GM18526 (cell line): ENCODE results near the gene ZNF132.

ENCODE experiments used
- POLR2A ChIP-seq: IDR thresholded peaks from 3 replicates; pipeline ENCODE4 v1.6.1; 2011; ENCODE audit not compliant: insufficient read length; ENCODE audit errors: extremely low read depth

ZNF132 gene

DNA sequence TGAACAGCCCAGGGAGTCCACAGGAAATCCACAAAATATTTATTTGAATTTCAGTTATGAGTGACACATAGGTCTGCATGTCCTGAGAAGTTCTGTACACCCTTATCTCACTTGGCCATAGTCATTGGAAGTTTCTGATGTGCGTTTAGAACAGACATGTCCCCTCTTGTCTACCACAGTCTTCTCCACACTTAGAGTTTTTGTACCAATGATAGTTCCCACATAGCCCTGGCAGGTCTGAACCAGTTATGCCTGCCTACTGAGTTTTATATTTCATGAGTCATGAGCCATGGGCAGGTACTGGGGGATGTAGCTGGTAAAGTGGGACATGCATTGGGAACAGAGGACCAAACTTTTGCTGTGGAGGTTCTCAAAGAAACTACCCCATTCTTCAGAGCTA is 11.3 kb downstream of the ZNF132 start:
- TF ChIP-seq POLR2A, result no peak

DNA sequence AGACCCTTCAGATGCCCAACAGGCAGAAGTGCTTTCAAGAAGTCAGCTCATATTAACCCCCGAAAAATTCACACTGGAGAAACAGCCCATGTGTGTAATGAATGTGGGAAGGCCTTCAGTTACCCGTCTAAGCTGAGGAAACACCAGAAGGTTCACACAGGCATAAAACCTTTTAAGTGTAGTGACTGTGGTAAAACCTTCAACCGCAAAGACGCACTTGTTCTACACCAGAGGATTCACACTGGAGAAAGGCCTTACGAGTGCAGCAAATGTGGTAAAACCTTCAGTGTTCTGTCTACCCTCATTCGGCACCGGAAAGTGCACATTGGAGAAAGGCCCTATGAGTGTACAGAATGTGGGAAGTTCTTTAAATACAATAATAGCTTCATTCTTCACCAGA is 22.9 kb downstream of the ZNF132 start:
- TF ChIP-seq POLR2A, result no peak

DNA sequence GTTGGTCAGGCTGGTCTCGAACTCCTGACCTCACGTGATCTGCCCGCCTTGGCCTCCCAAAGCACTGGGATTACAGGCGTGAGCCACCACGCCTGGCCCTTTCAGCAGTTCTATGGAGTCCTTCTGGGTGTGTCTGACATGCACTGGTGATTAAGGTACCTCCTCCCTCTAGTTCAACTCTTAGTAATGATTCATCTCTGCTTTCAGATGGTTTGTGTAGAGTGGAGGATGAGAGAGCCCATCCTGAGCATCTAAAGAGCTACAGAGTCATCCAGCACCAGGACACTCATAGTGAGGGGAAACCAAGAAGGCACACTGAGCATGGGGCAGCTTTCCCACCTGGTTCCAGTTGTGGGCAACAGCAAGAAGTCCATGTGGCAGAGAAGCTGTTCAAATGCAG is 23.3 kb downstream of the ZNF132 start:
- no peak for TF ChIP-seq POLR2A

DNA sequence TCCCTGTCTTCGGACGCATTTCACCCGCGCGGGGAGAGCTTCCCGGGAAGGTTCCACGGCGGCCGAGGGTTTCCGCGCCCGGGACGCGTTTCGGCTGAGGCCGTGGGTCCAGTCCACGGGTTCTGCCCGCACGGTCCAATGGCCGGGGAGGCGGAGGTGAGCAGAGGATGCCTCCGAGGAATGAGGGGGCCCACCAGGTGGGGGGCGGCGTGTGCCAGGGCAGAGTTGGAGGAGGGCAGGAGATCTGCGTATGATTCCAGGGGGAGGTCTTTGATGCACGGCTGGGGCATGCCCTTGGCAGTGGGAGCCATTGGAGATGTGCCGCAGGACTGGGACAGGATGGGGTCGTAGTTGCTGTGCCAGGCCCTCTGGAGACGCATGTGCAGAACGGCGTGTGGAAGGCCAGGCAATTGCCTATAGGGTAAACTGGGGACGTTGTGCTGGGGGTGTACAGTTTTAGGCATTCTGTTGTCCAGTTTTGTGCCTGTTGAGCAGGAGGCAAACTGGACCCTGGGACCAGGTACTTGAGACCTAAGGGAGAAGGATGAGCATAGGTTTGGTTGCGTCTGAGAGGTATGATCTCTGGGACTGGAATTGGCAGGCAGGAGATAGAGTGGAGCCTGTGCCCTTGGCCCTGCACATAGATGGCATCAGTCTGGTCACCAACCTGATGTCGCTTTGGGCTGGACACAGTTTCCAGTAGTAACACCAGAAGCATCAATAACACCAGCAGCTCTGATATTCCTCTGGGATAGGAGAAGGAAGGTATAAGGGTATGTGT is 30.8 kb downstream of the ZNF132 start:
- no peak for TF ChIP-seq POLR2A

DNA sequence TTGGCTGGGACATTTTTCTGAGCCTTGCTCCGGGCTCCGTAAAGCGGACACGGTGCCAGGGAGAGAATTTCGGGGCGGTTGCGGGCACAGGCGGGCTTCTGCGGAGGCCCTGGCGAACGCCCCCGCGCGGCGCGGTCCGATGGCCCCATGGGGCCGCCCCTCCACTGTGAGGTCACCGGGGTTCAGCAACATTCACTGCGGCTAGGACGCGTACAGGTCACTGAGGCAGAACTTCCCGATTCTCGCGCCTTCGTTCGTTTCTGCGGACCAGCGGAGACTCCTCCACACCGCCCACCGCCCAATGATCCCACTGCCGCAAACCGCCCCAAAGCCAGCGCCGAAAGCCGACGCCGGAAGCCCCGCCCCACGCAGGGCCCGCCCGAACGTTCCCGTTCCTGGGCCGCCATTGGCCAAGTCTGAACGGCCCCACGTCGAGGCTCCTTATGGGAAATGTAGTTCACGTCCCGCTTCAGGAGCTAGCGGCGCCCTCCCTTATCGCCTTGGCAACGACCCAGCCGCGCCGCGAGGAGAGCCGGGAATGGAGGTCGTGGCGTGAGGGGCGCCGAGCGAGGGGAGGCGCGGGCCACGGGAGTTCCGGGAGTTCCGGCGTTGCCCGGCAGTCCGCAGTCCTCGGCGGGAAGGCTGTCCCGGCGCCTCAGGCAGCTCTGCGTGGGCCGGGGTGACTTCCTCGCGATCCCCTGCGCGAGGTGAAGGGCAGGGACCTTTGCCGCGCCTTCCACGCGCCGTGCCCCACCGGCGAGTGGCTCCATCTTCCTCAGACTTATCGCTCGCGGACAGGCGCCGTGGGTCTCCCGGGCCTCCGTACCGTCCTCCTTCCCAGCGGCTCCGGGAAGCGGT is 31.6 kb downstream of the ZNF132 start, which contains the start of gene ZNF584:
Gene ZNF584, plus strand, starts transcription at position 498 of the 858 bp plus-strand sequence. CDS start 499 bp downstream, outside the sequence.
- TF ChIP-seq POLR2A, result peak; percentile 85

DNA sequence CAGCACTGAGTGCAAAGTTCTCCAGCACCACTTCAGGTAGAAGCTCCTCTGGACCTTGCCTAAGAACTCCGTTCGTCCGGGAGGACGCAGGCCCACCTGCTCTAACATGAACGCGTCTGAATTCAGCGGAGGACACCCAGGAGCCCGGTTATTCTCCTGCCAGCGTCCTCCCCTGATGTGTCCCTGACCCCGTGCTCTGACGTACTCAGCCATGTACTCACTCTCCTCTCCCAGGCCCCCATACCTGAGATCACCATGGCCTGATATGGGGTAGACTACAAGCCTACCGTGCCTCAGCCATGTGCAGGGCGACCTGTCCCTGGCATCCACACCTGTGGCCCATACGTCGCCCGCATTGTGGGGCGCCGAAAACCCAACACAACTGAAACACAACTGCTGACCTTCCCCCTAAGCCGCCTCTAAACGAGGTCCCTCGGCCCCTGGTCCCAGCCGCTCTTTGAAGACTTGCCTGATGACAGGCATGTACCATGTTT is 32.2 kb downstream of the ZNF132 start:
- no peak for TF ChIP-seq POLR2A

DNA sequence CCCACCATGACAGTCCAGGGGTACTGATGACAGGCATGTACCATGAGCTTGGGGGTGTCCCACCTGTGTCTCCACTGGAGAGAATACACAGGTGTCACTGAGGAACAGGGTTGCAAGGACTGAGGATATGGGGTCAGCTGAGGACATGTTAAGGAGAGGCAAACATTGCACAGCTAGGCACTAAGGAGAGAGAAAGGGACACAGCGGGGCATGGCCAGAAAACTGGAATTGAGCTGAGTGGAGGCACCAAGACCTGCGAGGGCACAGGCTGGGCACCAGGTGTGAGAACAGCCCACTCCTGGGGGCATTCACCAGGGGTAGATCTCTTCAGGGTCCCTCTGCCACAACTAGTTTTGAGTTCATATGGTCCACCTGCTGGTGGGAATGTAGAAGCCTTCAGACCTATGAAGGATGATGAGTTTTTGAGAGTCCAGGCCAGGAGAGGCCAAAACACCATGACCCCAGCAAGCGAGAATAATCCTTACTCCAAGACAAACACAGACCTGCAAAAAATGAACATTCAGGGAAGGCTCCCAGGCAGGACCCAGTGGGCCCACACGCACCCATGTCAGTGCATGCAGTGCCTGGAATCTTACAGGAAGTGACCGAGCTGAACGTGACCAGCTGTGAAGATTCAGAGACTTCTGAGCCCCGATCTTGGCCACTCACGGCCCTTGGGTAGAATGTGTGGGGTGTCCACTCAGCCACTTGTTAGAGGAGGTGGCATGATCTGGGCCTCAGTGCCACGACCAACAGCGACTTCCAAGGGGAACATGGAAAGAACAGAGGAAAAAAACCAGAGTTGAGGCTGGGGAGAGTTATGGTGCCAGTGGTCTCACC is 32.9 kb downstream of the ZNF132 start:
- TF ChIP-seq POLR2A, result no peak

DNA sequence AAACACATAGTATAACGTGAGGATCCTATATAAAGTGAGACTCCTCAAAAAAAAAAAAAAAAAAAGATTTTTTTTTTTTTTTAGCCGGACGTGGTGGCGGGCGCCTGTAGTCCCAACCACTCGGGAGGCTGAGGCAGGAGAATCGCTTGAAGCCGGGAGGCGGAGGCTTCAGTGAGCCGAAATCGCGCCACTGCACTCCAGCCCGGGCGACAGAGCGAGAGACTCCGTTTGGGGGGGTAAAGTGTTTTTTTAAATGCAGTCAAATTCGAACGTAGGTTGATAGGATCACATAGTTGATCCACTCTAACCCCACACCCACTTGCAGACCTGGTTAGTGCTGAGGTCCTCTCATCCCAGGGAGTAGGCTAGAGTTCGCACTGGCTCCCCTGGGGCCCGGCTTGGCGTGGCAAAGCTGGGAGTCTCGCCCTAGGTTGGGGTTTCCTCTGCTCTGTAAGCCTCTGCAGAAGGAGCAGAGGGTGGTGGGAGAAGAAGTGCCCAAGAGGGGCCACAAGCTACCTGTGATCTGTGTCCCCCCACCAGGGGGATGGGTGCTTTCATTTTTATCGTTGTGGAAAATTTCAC is 38.0 kb downstream of the ZNF132 start:
- TF ChIP-seq POLR2A, result no peak

DNA sequence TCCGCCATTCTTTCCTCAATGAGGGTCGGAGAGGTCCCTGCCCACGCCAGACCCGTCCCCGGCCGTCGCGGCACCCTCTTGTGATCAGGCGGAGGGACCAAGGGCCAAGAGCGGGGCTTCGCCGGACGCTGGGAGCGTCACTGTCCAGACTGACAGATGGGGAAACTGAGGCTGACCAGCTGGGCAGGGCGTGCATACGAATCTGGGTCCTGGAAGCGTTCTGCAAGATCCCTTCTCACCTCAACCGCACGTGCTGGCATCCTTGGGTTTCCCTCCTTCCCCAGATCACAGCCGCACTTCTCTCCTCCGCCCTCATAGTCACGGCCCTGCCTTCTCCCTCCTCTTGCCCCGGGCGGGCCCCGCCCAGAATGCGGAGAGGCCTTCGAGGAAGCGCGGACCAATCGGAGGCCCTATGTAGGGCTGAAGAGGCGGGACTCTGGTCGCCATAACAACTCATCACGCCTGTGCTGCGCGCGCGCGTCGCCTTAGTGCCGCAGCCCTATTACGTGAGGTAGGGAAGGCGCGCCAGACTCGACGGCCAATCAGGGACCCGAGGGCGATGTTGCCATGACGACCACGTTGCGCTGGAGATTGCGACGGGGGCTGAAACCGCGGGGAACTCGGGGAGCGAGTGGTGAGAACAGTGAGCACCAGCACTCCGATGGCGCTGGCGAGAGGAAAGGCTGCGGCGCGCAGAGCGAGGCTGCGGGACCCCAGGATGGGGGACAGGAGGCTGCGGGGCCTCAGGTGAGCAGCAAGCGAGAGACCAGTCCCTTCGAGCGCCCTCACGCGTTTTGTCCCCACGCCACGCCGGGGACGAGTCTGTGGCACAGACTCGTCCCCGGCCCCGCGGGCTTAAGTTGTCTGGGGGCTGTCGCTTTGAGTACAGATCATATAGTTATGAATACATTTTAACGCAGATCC is 38.8 kb downstream of the ZNF132 start:
- TF ChIP-seq POLR2A, result peak; percentile 84

DNA sequence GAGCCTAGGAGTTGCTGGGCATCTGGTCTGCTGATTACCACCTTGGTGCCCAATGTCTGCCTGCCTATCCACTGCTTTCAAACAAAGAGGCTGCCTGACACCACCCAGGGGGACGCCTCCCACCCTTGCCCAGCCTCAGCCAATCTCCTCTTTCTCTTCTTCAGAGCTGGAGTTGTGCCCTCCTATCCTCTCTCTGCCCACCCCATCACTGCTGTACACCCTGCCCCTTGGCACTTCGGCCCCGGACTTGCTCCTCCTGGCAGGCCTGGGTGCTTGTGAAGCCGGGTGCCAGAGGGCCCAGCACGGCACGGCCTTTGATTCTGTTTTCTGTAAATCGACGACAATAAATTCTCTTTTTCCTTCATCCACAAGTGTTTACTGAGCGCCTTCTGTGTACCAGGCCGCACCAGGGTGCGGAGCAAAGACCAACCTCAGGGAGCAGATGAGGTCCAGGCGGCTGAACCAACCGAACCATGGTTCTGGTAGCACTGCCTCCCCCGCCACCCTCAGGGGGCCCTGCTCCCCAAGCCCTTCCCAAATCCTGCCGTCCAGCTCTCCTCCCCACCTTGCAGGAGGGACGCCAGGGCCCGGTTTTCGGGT is 39.5 kb downstream of the ZNF132 start:
- no peak for TF ChIP-seq POLR2A

DNA sequence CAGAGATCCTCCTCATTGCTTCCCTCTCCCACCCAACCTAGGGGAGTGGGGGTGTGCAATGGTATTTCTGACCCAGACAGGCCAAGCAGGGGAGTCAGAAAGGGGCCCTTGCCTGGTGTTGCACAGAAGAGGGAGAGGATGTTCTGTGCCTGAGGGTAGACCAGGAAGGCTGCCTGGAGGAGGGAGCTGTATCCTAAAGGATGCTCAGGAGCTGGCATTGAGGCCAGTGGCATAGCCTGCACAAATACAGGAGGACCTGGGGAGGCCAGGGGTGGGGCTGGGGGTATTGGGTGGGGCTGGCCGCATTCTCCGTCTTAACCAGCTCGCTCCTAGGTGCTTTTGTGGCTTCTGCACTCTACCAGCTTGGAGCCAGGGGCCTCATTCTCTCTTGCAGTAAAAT is 40.0 kb downstream of the ZNF132 start:
- TF ChIP-seq POLR2A, result no peak

DNA sequence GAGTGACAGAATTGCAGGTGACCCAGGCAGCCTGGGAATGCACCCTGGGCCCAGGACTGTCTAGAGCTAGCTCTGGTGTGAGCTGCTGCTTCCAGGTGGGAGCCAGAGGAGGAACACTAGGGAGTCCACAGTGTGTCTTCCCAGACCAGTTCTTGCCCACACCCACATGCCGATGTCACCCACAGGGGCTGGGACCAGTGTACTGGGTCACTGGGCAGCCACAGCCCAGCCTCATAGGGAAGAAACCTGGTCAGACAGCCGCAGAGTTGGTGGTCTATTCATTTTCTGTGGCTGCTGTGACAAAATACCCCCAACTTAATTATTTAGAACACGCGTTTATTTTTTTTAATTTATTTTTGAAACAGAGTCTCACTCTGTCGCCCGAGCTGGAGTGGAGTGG is 41.4 kb downstream of the ZNF132 start:
- no peak for TF ChIP-seq POLR2A

DNA sequence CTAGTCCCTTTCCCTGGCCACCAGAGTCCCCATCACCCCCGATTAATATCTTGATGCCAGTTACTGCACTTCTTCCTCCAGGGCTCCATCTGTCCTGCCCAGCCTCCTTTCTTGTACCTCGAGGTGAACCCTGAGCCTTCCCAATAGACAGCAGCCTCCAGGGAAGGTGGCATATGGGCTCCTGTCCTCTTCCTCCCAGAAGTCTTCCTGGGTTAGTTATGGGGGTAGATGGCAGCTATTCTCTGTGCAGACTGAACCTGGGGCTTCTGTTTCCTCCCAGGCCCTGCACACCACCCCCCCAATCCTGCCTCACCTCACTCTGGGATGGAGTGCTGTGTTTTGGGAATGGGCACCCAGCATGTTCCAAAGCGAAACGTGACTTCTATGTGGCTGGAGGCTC is 41.9 kb downstream of the ZNF132 start:
- no peak for TF ChIP-seq POLR2A
